GM12872 (cell line): Measurements from ENCODE around the gene FCGR2B.
"Not testable (repeated sequence)": the region's sequence is repeated elsewhere in the genome, so short reads cannot be mapped to it uniquely, and the experiment has no call there.

Experiments
- TF ChIP-seq, protein P1 (sequence below): IDR thresholded peaks from 3 replicates; pipeline ENCODE4 v1.5.1; 2011; ENCODE audit warnings: low read depth, mild to moderate bottlenecking, low read length, moderate library complexity; ENCODE audit not compliant: insufficient read depth

Gene FCGR2B

DNA sequence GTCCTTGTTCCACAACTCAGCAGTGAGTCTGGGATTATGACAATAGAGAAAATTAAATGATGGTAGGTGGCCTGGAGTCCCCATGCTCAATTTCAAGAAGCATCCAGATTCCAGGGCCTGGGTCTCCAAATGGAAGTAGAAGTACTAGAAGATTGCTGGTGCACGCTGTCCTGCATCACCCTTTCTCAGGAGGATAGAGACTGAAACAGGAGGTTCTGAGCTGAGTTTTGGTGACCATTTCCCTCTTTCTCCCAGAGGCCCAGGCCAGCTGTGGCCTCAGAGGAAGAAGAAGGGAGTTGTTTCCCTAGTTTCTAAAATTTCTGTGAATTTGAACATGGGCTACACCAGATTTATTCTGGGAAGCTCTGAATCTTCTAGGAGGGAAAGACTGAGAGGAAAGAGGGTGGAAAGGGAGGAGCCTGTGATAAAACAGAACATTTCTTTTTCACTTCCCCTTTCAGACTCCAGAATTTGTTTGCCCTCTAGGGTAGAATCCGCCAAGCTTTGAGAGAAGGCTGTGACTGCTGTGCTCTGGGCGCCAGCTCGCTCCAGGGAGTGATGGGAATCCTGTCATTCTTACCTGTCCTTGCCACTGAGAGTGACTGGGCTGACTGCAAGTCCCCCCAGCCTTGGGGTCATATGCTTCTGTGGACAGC is at the start of gene FCGR2B:
Gene FCGR2B, plus strand, starts transcription at position 460 of the 656 bp plus-strand sequence. Its CDS starts 99 bp downstream, at position 559.
- TF ChIP-seq, protein P1, sequence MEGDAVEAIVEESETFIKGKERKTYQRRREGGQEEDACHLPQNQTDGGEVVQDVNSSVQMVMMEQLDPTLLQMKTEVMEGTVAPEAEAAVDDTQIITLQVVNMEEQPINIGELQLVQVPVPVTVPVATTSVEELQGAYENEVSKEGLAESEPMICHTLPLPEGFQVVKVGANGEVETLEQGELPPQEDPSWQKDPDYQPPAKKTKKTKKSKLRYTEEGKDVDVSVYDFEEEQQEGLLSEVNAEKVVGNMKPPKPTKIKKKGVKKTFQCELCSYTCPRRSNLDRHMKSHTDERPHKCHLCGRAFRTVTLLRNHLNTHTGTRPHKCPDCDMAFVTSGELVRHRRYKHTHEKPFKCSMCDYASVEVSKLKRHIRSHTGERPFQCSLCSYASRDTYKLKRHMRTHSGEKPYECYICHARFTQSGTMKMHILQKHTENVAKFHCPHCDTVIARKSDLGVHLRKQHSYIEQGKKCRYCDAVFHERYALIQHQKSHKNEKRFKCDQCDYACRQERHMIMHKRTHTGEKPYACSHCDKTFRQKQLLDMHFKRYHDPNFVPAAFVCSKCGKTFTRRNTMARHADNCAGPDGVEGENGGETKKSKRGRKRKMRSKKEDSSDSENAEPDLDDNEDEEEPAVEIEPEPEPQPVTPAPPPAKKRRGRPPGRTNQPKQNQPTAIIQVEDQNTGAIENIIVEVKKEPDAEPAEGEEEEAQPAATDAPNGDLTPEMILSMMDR, result not testable (repeated sequence)

DNA sequence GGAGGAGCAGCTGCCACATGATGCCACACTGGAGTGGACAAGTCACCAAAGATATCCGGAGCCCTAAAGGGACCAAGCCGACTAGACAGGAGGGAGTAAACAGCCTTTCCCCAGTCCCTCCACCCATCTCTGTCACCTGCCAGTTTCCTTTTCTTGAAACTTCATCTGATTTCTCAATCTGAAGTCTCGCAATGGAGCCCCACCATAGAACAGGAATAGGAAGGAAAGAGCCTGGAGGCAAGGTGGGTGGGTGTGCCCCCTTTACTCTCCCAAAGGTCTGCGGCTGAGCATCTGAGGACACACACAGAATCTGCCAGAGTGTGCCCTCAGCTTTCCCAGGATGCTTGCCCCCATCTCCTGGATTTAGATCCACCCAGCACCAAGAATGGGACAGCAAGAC is 31.9 kb upstream of the FCGR2B start, which contains the start of gene FCGR3B:
Gene FCGR3B, minus strand, starts transcription at position 101 of the 400 bp plus-strand sequence. Its CDS starts 82 bp downstream, at position 19.
- TF ChIP-seq, protein P1, result no peak

DNA sequence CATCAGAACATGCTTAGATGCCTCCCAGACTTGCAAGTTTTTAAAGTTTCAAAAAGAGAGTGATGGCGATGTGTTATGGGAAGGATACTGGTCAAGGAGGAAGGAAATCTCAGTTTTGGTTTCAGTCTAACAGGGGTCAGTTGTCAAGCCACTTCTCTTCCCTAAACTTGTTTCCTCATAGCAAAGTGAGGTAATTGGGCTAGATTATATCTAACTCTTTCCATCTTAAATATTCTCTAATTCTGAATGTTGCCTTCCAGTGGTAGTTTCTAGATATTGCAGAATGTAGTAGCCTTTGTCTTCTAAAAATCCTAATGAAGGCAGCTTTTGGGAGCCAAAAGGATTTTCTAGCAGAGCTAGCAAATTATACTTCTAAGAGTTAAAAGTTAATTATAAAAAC is 20.2 kb upstream of the FCGR2B start:
- TF ChIP-seq, protein P1, result peak; percentile 26; the same call in 1 of the 3 replicates

DNA sequence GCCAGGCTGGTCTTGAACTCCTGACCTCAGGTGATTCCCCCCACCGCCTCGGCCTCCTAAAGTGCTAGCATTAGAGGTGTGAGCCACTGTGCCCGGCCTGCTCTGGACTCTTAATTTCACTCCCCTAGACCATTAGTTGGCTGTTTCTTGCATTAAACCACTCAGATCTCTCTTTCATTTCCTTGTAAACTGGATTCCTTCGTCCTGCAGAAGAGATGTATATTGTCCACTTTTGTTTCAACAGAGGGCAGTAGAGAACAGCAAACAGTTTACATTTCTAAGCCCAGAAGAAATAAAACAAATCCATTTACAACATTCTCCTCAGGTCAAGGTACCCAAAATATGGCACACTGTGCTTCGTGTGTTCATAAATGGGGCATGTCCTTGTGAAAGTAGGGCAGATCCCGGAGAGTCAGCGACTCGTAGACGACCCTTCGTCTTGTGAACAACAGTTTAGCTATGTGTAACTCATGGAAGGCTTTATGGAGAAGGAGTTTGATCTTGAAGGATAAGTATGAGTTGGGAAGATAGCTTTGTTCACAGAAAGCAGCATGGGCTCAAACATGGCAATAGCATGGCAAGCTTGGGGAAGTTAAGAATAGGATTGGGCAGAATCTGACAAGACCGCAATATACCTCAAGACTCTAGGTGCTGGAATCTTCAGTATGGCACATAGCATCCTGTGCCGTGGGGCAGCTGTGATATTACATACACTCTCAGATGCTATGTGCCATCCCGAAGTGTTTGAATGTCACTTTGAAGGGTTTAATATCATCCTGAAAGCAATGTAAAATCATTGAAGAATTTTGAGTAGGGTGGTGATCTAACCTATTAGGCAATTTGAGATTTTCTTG is 15.2 kb upstream of the FCGR2B start:
- TF ChIP-seq, protein P1, result peak; percentile 44; the same call in 1 of the 3 replicates

DNA sequence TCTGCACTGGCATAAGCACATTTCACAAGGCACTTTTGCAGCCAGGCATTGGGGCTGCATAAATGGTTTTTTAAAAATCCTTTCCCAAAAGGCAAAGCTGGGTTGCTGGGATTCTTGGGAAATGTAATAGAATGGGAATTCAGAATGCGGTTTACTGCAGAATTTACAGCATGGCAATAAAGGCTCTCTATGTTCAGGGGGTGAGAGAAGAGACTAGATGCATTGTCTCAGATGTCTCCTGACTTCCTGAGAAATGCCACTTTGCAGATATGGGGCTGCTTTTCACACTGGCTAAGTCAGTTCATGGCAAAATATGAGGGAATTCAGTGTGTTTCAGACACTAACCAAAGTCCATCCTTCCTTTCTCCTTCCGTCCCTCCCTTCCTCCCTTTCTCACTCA is 13.5 kb downstream of the FCGR2B start:
- TF ChIP-seq, protein P1, result no peak

DNA sequence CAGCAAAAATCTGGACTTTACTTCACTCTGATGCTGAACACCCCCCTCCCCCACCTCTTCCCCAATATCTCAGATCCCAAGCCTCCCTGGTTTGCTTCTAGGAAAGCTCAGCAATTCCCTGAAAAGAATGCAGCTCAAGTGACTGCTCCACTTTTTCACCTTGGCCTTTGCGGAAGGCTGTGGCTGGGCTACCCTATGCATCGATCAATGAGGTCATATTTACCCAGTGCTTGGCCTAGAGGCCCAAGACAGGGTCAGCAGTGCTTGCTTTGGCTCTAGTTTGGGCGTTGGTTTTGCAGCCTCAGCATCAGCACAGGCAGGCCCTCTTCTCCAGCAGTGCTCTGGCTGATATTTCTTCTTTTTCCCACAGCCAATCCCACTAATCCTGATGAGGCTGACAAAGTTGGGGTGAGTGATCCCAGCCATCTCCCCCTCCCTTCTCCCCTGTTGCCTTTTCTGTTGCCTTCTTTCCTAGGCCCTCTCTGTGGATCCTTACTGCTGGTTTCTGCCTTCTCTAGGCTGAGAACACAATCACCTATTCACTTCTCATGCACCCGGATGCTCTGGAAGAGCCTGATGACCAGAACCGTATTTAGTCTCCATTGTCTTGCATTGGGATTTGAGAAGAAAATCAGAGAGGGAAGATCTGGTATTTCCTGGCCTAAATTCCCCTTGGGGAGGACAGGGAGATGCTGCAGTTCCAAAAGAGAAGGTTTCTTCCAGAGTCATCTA is 14.2 kb downstream of the FCGR2B start:
- TF ChIP-seq, protein P1, result no peak

DNA sequence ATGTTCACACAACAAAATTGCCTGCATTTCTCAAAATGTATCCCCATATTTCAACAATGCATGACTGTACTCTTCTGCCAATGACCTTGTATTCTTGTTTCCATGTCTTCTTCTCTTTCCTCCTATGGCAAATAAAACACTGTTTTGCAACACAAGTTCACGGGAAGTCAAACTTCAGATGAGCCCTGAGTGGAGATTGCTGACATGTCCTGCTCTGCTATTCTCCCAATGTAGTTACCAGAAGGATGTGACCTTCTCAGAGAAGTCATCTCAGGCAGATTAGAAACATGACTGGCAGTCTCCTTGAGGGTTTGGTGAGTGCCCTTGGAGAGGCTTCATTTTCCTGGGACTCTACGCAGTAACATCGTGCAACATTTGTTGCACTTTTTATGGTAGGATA is 15.6 kb downstream of the FCGR2B start:
- TF ChIP-seq, protein P1, result no peak
